ENCODE measurements around the gene SIPA1L3. TPM values are rescaled to one million over a fixed set of nuclear protein-coding genes. Genes with fewer than 3 reads are reported as not detected.

SIPA1L3 gene
- total RNA-seq, 2 experiments from 2014 or later: 15.5 to 17.7 TPM

DNA sequence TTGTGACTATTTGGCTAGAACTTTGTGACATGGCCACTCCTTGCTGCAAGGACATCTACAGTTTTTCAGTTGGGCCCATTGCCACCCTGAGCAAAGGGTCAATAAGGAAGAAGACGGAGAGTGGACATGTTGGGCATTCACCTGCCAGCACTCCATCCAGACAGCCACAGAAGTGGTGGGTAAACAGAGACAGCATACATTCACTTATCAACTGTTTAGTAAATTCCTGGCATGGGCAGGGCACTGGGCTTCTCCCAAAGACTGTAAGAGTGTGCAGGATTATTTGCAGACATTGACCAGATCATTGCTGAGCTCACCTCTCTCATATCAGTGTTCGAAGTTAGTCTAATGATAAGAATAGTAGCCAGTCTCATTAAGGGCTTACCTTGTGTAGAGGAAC, 29.2 kb downstream of the SIPA1L3 start:
- peaks cover 10 to 22% of the 10 kb centered on the region in 2 experiments for H3K9me3 ChIP-seq (ENCODE audit: control insufficient read depth in 1 of 2, insufficient read depth in 1 of 2, low read length in 2 of 2)
- ATAC-seq (ENCODE audit: poor library complexity) (no peak), DNase-seq (no peak)
- H3K4me1 Mint-ChIP-seq (ENCODE audit: low read depth): peaks cover 9% of the 10 kb centered on the region
- H3K27me3 ChIP-seq (ENCODE audit: control insufficient read depth in 1 of 2, insufficient read depth in 2 of 2, low read length in 2 of 2): no peaks in the 10 kb centered on the region
- CTCF ChIA-PET: no interaction called here
- H3K4me1 ChIP-seq (ENCODE audit: insufficient read depth, low read length): no peaks in the 10 kb centered on the region
- H3K9me3 Mint-ChIP-seq: no peaks in the 10 kb centered on the region
- intact Hi-C loops (cut with DNase I, micrococcal nuclease): no loop called here
- H3K27me3 Mint-ChIP-seq: no peaks in the 10 kb centered on the region
- H3K27ac Mint-ChIP-seq: no peak overlapping the region
- no peak overlapping the region for H3K27ac ChIP-seq (ENCODE audit: low read depth in 1 of 2, low read length in 2 of 2)
- POLR2A ChIA-PET: no interaction called here
- no peaks in the 10 kb centered on the region for H3K36me3 ChIP-seq (ENCODE audit: insufficient read depth, low read length)
- TF ChIP-seq, protein P1, sequence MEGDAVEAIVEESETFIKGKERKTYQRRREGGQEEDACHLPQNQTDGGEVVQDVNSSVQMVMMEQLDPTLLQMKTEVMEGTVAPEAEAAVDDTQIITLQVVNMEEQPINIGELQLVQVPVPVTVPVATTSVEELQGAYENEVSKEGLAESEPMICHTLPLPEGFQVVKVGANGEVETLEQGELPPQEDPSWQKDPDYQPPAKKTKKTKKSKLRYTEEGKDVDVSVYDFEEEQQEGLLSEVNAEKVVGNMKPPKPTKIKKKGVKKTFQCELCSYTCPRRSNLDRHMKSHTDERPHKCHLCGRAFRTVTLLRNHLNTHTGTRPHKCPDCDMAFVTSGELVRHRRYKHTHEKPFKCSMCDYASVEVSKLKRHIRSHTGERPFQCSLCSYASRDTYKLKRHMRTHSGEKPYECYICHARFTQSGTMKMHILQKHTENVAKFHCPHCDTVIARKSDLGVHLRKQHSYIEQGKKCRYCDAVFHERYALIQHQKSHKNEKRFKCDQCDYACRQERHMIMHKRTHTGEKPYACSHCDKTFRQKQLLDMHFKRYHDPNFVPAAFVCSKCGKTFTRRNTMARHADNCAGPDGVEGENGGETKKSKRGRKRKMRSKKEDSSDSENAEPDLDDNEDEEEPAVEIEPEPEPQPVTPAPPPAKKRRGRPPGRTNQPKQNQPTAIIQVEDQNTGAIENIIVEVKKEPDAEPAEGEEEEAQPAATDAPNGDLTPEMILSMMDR (IDR thresholded peaks at IDR 0.05): no peak
- H3K36me3 Mint-ChIP-seq (ENCODE audit: low read depth): peaks cover 55% of the 10 kb centered on the region
- H3K4me3 ChIP-seq (ENCODE audit: low read length): no peak overlapping the region
- no peak overlapping the region for H3K4me3 Mint-ChIP-seq

DNA sequence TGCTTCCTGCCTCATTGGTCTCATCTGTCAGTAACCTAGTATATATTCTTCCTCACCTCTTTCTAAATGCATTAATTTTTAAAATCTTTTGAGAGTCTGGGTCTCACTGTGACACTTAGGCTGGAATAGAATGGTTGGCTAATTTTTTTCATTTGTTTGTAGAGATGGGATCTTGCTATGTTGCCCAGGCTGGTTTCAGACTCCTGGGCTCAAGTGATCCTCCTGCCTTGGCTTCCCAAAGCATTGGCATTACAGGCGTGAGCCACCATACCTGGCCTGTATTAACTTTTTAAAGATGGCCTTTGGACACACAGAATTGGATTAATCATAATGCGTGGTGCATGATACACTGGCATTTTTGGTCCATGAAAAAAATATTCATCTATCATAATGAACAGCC, 29.9 kb downstream of the SIPA1L3 start:
- TF ChIP-seq, protein P1 (IDR thresholded peaks at IDR 0.05): no peak

DNA sequence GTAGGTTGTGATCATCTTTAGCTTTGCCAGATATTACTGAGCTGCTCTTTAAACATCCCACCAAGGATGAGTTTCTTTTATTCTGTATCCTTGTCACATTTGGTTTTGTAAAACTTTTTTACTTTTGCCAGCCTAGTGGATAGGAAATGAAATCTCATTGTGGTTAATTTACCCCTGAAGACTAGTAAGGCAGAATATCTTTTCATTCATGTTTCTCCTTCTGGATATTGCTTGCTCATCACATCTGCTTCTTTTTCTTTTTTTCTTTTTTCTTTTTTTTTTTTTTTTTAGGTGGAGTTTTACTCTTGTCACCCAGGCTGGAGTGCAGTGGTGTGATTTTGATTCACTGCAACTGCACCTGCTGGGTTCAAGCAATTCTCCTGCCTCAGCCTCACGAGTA, 31.3 kb downstream of the SIPA1L3 start:
- ATAC-seq (ENCODE audit: poor library complexity) (no peak), DNase-seq (no peak)
- H3K27me3 Mint-ChIP-seq: no peaks in the 10 kb centered on the region
- no peaks in the 10 kb centered on the region for H3K9me3 Mint-ChIP-seq
- Histone ChIP-seq H3K4me1 (ENCODE audit: insufficient read depth, low read length) (no peaks in the 10 kb centered on the region), H3K27ac (ENCODE audit: low read depth in 1 of 2, low read length in 2 of 2) (no peak overlapping the region), H3K27me3 (ENCODE audit: control insufficient read depth in 1 of 2, insufficient read depth in 2 of 2, low read length in 2 of 2) (no peaks in the 10 kb centered on the region), H3K9me3 (ENCODE audit: control insufficient read depth in 1 of 2, insufficient read depth in 1 of 2, low read length in 2 of 2) (peaks cover 10 to 14% of the 10 kb centered on the region in 2 experiments), H3K36me3 (ENCODE audit: insufficient read depth, low read length) (no peaks in the 10 kb centered on the region), H3K4me3 (ENCODE audit: low read length) (no peak overlapping the region)
- ChIA-PET CTCF (no interaction called here), POLR2A (no interaction called here)
- intact Hi-C loops (cut with DNase I, micrococcal nuclease): no loop called here
- H3K4me1 Mint-ChIP-seq (ENCODE audit: low read depth): peaks cover 13% of the 10 kb centered on the region
- H3K4me3 Mint-ChIP-seq: no peak overlapping the region
- peaks cover 58% of the 10 kb centered on the region for H3K36me3 Mint-ChIP-seq (ENCODE audit: low read depth)
- TF ChIP-seq, protein P1 (IDR thresholded peaks at IDR 0.05): no peak
- H3K27ac Mint-ChIP-seq: no peak overlapping the region

More for the DNA sequence above, 29.9 kb downstream of the SIPA1L3 start:
- Histone ChIP-seq H3K27me3 (ENCODE audit: control insufficient read depth in 1 of 2, insufficient read depth in 2 of 2, low read length in 2 of 2) (no peaks in the 10 kb centered on the region), H3K36me3 (ENCODE audit: insufficient read depth, low read length) (no peaks in the 10 kb centered on the region), H3K27ac (ENCODE audit: low read depth in 1 of 2, low read length in 2 of 2) (no peak overlapping the region), H3K4me3 (ENCODE audit: low read length) (no peak overlapping the region), H3K9me3 (ENCODE audit: control insufficient read depth in 1 of 2, insufficient read depth in 1 of 2, low read length in 2 of 2) (peaks cover 10 to 22% of the 10 kb centered on the region in 2 experiments), H3K4me1 (ENCODE audit: insufficient read depth, low read length) (no peaks in the 10 kb centered on the region)
- ChIA-PET CTCF (no interaction called here), POLR2A (no interaction called here)
- H3K4me3 Mint-ChIP-seq: no peak overlapping the region
- no peaks in the 10 kb centered on the region for H3K9me3 Mint-ChIP-seq
- H3K27ac Mint-ChIP-seq: no peak overlapping the region
- ATAC-seq (ENCODE audit: poor library complexity) (no peak), DNase-seq (no peak)
- H3K36me3 Mint-ChIP-seq (ENCODE audit: low read depth): peaks cover 62% of the 10 kb centered on the region
- no peaks in the 10 kb centered on the region for H3K27me3 Mint-ChIP-seq
- peaks cover 13% of the 10 kb centered on the region for H3K4me1 Mint-ChIP-seq (ENCODE audit: low read depth)
- intact Hi-C loops (cut with DNase I, micrococcal nuclease): no loop called here
